PC-3 (cell line): Measurements from ENCODE around the gene NTM. TPM values are rescaled to one million over a fixed set of nuclear protein-coding genes. Genes with fewer than 3 reads are reported as not detected.

ENCODE experiments used
- ATAC-seq: fragments of 200-7000 bp; cut with Tn5 transposase; 2 replicates; pipeline ENCODE4 v1.9.1; 2020; ENCODE audit warnings: mild to moderate bottlenecking, moderate library complexity
- BruUV-seq: library from RNA; stranded (reverse); fragments of 400-500 nt; replicated peaks from 2 replicates; lab custom pipeline; 2021; lab: Mats Ljungman, UMichigan
- CTCF ChIA-PET: fragments of 300-600 bp; sonication (Branson Sonifier 250); formaldehyde crosslinking; loops from one replicate; lab custom pipeline; 2022; ENCODE audit warnings: antibody characterized with exemption; lab: Charles Lee
- POLR2A ChIA-PET: fragments of 300-600 bp; sonication (Branson Sonifier 250); formaldehyde crosslinking; loops from one replicate; lab custom pipeline; 2022; ENCODE audit warnings: antibody characterized with exemption; ENCODE audit not compliant: unreplicated experiment; lab: Charles Lee
- DNase-seq: peaks from one replicate; pipeline ENCODE4 v3.0.0-alpha.2; 2015
- H2AFZ ChIP-seq: fragments of 300-600 bp; sonication (generic); 2 replicates; pipeline ENCODE4 v1.6.0; 2016; ENCODE audit warnings: antibody characterized with exemption, low read length
- H3F3A ChIP-seq: fragments of 300-600 bp; sonication (generic); one replicate; pipeline ENCODE4 v1.6.0; 2017; ENCODE audit warnings: antibody characterized with exemption, low read length, control low read depth, mild to moderate bottlenecking; ENCODE audit not compliant: unreplicated experiment
- H3K27ac ChIP-seq: fragments of 300-600 bp; sonication (generic); 2 replicates; pipeline ENCODE4 v1.5.1; 2016; ENCODE audit warnings: mild to moderate bottlenecking, low read length
- H3K27me3 ChIP-seq: fragments of 300-600 bp; sonication (generic); 2 replicates; pipeline ENCODE4 v1.6.1; 2016; ENCODE audit warnings: low read length, mixed read lengths
- H3K36me3 ChIP-seq: fragments of 300-600 bp; sonication (generic); 2 replicates; pipeline ENCODE4 v1.6.1; 2016; ENCODE audit warnings: low read depth, mixed run types, low read length, mixed read lengths
- H3K4me1 ChIP-seq: fragments of 300-600 bp; sonication (generic); 2 replicates; pipeline ENCODE4 v1.5.1; 2016; ENCODE audit warnings: low read length; ENCODE audit not compliant: insufficient read depth
- H3K4me2 ChIP-seq: fragments of 300-600 bp; sonication (generic); 2 replicates; pipeline ENCODE4 v1.6.0; 2016; ENCODE audit warnings: low read length
- H3K4me3 ChIP-seq: fragments of 300-600 bp; sonication (generic); 2 replicates; pipeline ENCODE4 v1.5.1; 2016; ENCODE audit warnings: mild to moderate bottlenecking, low read length, mixed read lengths
- H3K79me2 ChIP-seq: fragments of 300-600 bp; sonication (generic); 2 replicates; pipeline ENCODE4 v1.6.1; 2017; ENCODE audit warnings: low read length, mixed read lengths
- H3K9ac ChIP-seq: fragments of 300-600 bp; sonication (generic); 2 replicates; pipeline ENCODE4 v1.6.0; 2016; ENCODE audit warnings: mild to moderate bottlenecking, low read length
- H3K9me2 ChIP-seq: fragments of 300-600 bp; sonication (generic); replicated peaks from 2 replicates; pipeline ENCODE4 v1.6.1; 2016; ENCODE audit warnings: mixed run types, low read length, mixed read lengths
- H3K9me3 ChIP-seq: fragments of 300-600 bp; sonication (generic); 2 replicates; pipeline ENCODE4 v1.6.1; 2016; ENCODE audit warnings: low read length, mixed read lengths
- H4K20me1 ChIP-seq: fragments of 300-600 bp; sonication (generic); 2 replicates; pipeline ENCODE4 v1.6.1; 2016; ENCODE audit warnings: low read length, mixed read lengths
- CTCF ChIP-seq: fragments of 300-600 bp; sonication (generic); conservative IDR thresholded peaks from 2 replicates; pipeline ENCODE4 v1.5.1; 2017; ENCODE audit warnings: antibody characterized with exemption, low read depth, mild to moderate bottlenecking, low read length
- EZH2 ChIP-seq: fragments of 300-600 bp; sonication (generic); IDR thresholded peaks from one replicate; pipeline ENCODE4 v1.6.1; 2017; ENCODE audit warnings: antibody characterized with exemption, mild to moderate bottlenecking, low read length; ENCODE audit not compliant: unreplicated experiment
- EZH2phosphoT487 ChIP-seq: fragments of 300-600 bp; sonication (generic); IDR thresholded peaks from 2 replicates; pipeline ENCODE4 v1.6.1; 2018; ENCODE audit warnings: mild to moderate bottlenecking, antibody characterized with exemption, low read length, borderline replicate concordance
- intact Hi-C: fragments of 100-400 bp; cut with micrococcal nuclease; formaldehyde crosslinking; loops from 2 replicates; pipeline ENCODE4 v1.9.0; 2023
- total RNA-seq: library from RNA; depleted of rRNA; stranded (reverse); fragments of >200 nt; gene quantifications from 2 replicates; pipeline ENCODE4 v1.2.3, GENCODE V29; 2014

The NTM gene
- total RNA-seq, 1 experiment from 2014 or later: not detected

GRCh38 chr11:131667566-131667965, 297.2 kb downstream of the NTM start:
- no peaks in the 10 kb centered on the region for H3K9me2 ChIP-seq
- H2AFZ ChIP-seq: no peak overlapping the region
- no peaks in the 10 kb centered on the region for H3K36me3 ChIP-seq
- H3F3A ChIP-seq: no peaks in the 10 kb centered on the region
- TF ChIP-seq CTCF: no peak
- no peak for TF ChIP-seq EZH2
- no peak for TF ChIP-seq EZH2phosphoT487
- no peak overlapping the region for H3K4me2 ChIP-seq
- no peak overlapping the region for H3K4me3 ChIP-seq
- no peaks in the 10 kb centered on the region for H3K4me1 ChIP-seq
- ChIA-PET POLR2A (no interaction called here), CTCF (no interaction called here)
- intact Hi-C loops: no loop called here
- no TSS peak for BruUV-seq
- no peak overlapping the region for H3K27ac ChIP-seq
- DNase-seq (no peak), ATAC-seq (no peak)
- H3K27me3 ChIP-seq: peaks cover 33% of the 10 kb centered on the region
- no peaks in the 10 kb centered on the region for H4K20me1 ChIP-seq
- H3K79me2 ChIP-seq: no peaks in the 10 kb centered on the region
- no peaks in the 10 kb centered on the region for H3K9me3 ChIP-seq
- H3K9ac ChIP-seq: no peak overlapping the region

GRCh38 chr11:131668500-131669400, 298.3 kb downstream of the NTM start:
- no peak overlapping the region for H3K4me2 ChIP-seq
- CTCF ChIA-PET: no interaction called here

More at GRCh38 chr11:131668500-131669400, 298.3 kb downstream of the NTM start:
- no peaks in the 10 kb centered on the region for H3K4me1 ChIP-seq
- H4K20me1 ChIP-seq: no peaks in the 10 kb centered on the region
- H3K9me3 ChIP-seq: no peaks in the 10 kb centered on the region
- H3K36me3 ChIP-seq: no peaks in the 10 kb centered on the region
- ATAC-seq (peak; percentile 27; the same call in 1 of the 2 replicates), DNase-seq (peak; percentile 54)
- peaks cover 23% of the 10 kb centered on the region for H3K27me3 ChIP-seq
- H3F3A ChIP-seq: no peaks in the 10 kb centered on the region
- peak; percentile 76 for TF ChIP-seq CTCF
- no peak for TF ChIP-seq EZH2
- BruUV-seq: no TSS peak
- H3K9me2 ChIP-seq: no peaks in the 10 kb centered on the region
- H3K4me3 ChIP-seq: no peak overlapping the region
- POLR2A ChIA-PET: no interaction called here
- intact Hi-C loops: no loop called here
- H3K27ac ChIP-seq: no peak overlapping the region
- no peak overlapping the region for H3K9ac ChIP-seq
- no peak overlapping the region for H2AFZ ChIP-seq
- H3K79me2 ChIP-seq: no peaks in the 10 kb centered on the region
